Erythroblast (primary cell): ENCODE data around the gene PXT1.

Experiments
- GATA1 ChIP-seq: IDR thresholded peaks from 2 replicates; pipeline ENCODE4 v1.6.1; 2011; ENCODE audit warnings: low read depth, mild to moderate bottlenecking, control low read depth, low read length, moderate library complexity
- POLR2A ChIP-seq: IDR thresholded peaks from 2 replicates; pipeline ENCODE4 v1.6.1; 2011; ENCODE audit warnings: mild to moderate bottlenecking, low read length

- TF ChIP-seq GATA1 (no peak), POLR2A (no peak)
These were observed 65.1 kb downstream of the PXT1 start for GRCh38 chr6:36377594-36377993.
